ENCODE data around the gene C5orf52. TPM values are rescaled to one million over a fixed set of nuclear protein-coding genes. Genes with fewer than 3 reads are reported as not detected.

The C5orf52 gene
- polyA plus RNA-seq, 2 of the 4 experiments (the other 2 are of a cell fraction), result not detected

- CTCF ChIA-PET, result interaction anchor here (0.9 kb wide), 1 partner anchor 9 kb away, joined by 3 read pairs; no protein-coding TSS in a partner anchor
- WGBS (ENCODE audit: missing lambda C conversion rate), result 85% methylated on average over 9 of the region's 9 CpGs
- no peak for ATAC-seq
- TF ChIP-seq PHF8 (IDR thresholded peaks at IDR 0.05; ENCODE audit: borderline replicate concordance, low read depth) (no peak), POLR2A (IDR thresholded peaks at IDR 0.05; ENCODE audit: low read length) (no peak), ZNF302 (CRISPR knock-in tag; IDR thresholded peaks at IDR 0.05) (no peak), RNF2 (IDR thresholded peaks at IDR 0.05; ENCODE audit: borderline replicate concordance, low read depth) (no peak), ATOH8 (CRISPR knock-in tag; IDR thresholded peaks at IDR 0.05; ENCODE audit: low read depth) (no peak), POLR2AphosphoS2 (conservative IDR thresholded peaks at IDR 0.05; ENCODE audit: low read length) (no peak), SMC3 (IDR thresholded peaks at IDR 0.05) (no peak), CEBPB (IDR thresholded peaks at IDR 0.05) (no peak), FOXS1 (CRISPR knock-in tag; IDR thresholded peaks at IDR 0.05) (no peak)
- TF ChIP-seq, protein P1, sequence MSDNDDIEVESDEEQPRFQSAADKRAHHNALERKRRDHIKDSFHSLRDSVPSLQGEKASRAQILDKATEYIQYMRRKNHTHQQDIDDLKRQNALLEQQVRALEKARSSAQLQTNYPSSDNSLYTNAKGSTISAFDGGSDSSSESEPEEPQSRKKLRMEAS (IDR thresholded peaks at IDR 0.05), result no peak
- TF ChIP-seq, protein P2, sequence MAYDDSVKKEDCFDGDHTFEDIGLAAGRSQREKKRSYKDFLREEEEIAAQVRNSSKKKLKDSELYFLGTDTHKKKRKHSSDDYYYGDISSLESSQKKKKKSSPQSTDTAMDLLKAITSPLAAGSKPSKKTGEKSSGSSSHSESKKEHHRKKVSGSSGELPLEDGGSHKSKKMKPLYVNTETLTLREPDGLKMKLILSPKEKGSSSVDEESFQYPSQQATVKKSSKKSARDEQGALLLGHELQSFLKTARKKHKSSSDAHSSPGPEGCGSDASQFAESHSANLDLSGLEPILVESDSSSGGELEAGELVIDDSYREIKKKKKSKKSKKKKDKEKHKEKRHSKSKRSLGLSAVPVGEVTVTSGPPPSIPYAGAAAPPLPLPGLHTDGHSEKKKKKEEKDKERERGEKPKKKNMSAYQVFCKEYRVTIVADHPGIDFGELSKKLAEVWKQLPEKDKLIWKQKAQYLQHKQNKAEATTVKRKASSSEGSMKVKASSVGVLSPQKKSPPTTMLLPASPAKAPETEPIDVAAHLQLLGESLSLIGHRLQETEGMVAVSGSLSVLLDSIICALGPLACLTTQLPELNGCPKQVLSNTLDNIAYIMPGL (CRISPR knock-in tag; IDR thresholded peaks at IDR 0.05; ENCODE audit: borderline replicate concordance), result no peak
- Histone ChIP-seq H3K27ac (no peak overlapping the region), H3K4me2 (no peak overlapping the region), H3K9me3 (no peaks in the 10 kb centered on the region), H3K4me3 (no peak overlapping the region), H3K4me1 (no peaks in the 10 kb centered on the region)
- DNase-seq (ENCODE audit: low read depth in 1 of 2, low spot score in 1 of 2), result no peak
- POLR2A ChIA-PET, result no interaction called here
- FAIRE-seq, result no peak
Measured at GRCh38 chr5:157640406-157641066, 30.8 kb upstream of the C5orf52 start.

DNA sequence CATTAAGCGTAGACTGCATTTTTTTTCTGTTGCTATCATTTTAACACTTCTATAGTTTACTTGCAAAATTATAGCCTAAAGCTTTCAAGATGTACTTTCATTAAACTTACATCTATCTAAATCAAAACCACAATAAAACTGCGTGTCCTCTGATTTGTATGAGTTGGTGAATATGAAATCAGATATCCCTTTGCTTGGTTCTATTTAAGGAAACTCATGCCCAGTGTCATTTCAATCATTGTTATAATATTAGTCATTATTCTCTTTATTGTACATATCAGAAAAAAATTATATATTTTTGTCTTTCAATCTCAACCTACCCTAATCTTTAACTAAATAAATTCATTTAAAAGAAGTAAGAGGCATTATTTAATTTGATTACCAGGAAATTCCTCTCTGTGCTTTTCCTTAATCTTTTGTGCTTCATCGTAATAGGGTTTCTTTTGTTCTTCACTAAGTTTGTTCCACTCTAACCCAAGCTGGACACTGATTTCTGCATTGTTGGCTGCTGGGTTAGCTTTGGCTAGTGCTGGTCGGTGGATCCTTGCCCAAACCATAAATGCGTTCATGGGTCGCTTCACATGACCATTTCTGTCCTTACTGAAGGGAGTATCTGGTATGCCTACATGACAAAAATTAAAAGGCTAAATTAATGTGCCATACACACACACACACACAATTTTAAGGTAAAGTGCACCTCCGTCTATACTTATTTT is 22.9 kb upstream of the C5orf52 start:
- POLR2A ChIA-PET, result no interaction called here
- FAIRE-seq (no peak), DNase-seq (ENCODE audit: low read depth in 1 of 2, low spot score in 1 of 2) (no peak), ATAC-seq (no peak)
- CTCF ChIA-PET, result no interaction called here
- no peak overlapping the region for H3K4me2 ChIP-seq
- H3K4me3 ChIP-seq, result no peak overlapping the region
- H3K27ac ChIP-seq, result no peak overlapping the region
- TF ChIP-seq HOXB5 (CRISPR knock-in tag; IDR thresholded peaks at IDR 0.05), result no peak
- no peak for TF ChIP-seq RNF2 (IDR thresholded peaks at IDR 0.05; ENCODE audit: borderline replicate concordance, low read depth)
- TF ChIP-seq POLR2AphosphoS2 (conservative IDR thresholded peaks at IDR 0.05; ENCODE audit: low read length), result no peak
- no peak for TF ChIP-seq TFCP2L1 (CRISPR knock-in tag; IDR thresholded peaks at IDR 0.05)
- no peak for TF ChIP-seq BHLHE40 (IDR thresholded peaks at IDR 0.05; ENCODE audit: low read depth, low read length)
- TF ChIP-seq MYC (IDR thresholded peaks at IDR 0.05; ENCODE audit: borderline replicate concordance, low read length), result no peak
- no peak for TF ChIP-seq HES2 (IDR thresholded peaks at IDR 0.05)
- no peak for TF ChIP-seq KDM5A (IDR thresholded peaks at IDR 0.05)
- TF ChIP-seq ZC3H11A (IDR thresholded peaks at IDR 0.05), result no peak
- TF ChIP-seq CHD2 (IDR thresholded peaks at IDR 0.05; ENCODE audit: low read length, partially characterized antibody), result no peak
- no peak for TF ChIP-seq CTCF (IDR thresholded peaks at IDR 0.05)
- TF ChIP-seq USF2 (IDR thresholded peaks at IDR 0.05), result no peak
- TF ChIP-seq EP300 (IDR thresholded peaks at IDR 0.05), result no peak
- no peak for TF ChIP-seq HOXB13 (CRISPR knock-in tag; IDR thresholded peaks at IDR 0.05; ENCODE audit: low read depth)
- no peak for TF ChIP-seq KDM1A (IDR thresholded peaks at IDR 0.05; ENCODE audit: low read depth)
- TF ChIP-seq NFE2L2 (conservative IDR thresholded peaks at IDR 0.05; ENCODE audit: low read length), result no peak
- TF ChIP-seq, protein P3, sequence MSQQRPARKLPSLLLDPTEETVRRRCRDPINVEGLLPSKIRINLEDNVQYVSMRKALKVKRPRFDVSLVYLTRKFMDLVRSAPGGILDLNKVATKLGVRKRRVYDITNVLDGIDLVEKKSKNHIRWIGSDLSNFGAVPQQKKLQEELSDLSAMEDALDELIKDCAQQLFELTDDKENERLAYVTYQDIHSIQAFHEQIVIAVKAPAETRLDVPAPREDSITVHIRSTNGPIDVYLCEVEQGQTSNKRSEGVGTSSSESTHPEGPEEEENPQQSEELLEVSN (IDR thresholded peaks at IDR 0.05; ENCODE audit: borderline replicate concordance, low read depth), result no peak
- no peak for TF ChIP-seq FOSL2 (IDR thresholded peaks at IDR 0.05)
- TF ChIP-seq FOSL2 (CRISPR knock-in tag; IDR thresholded peaks at IDR 0.05), result no peak
- no peaks in the 10 kb centered on the region for H3K4me1 ChIP-seq
- peaks cover 12% of the 10 kb centered on the region; the same call in 1 of the 3 replicates for H3K9me3 ChIP-seq
- WGBS (ENCODE audit: missing lambda C conversion rate), result 71% methylated on average over 7 of the region's 7 CpGs

Measured in A549 (cell line).